ENCODE measurements around the gene PRKAG1. TPM values are rescaled to one million over a fixed set of nuclear protein-coding genes. Genes with fewer than 3 reads are reported as not detected.

PRKAG1 gene
- total and polyA plus RNA-seq, 2 donors from 2014 or later, result 57.1 to 58.4 TPM

DNA sequence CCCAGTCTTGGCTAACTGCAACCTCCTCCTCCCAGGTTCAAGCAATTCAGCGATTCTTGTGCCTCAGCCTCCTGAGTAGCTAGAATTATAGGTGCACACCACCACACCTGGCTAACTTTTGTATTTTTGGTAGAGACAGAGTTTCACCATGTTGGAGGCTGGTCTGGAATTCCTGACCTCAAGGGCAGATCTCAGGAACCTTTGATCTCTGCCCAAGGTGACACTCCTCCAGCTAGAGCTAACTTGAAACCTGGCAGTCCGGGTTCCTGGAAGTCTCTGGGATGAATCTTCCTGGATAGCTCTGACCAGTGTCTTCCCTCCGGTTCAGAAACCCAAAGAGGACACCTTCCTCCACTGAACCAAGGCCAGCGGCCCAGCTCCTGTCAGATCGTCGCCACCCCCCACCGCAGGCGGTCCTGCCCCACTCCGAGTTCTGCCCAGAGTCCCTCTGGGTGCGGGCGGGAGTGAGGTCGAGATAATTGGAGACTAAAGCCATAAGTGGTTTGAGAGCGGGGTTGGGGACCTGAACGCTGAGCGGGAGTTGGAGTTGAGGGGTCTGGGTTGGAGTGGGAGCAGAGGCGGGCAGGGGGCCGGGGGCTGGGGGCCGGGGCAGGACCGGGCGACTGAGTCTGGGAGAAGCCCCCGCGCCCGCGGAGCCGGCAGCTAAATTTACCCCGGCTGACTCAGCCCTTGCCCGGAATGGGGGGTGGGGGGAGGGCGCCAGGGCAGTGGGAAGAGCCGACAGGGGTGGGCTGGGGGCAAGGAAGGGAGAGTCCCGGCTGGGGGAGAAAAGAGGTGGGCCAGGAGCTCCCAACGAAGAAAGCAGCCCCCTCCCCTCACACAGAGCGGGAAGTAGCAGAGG, 24.1 kb downstream of the PRKAG1 start:
- no peaks in the 10 kb centered on the region for H3K36me3 ChIP-seq (ENCODE audit: control insufficient read depth in 2 of 3, insufficient read depth in 3 of 3, low read length in 3 of 3)
- no peak overlapping the region for H3K27ac ChIP-seq (ENCODE audit: low read depth in 2 of 2, low read length in 2 of 2)
- TF ChIP-seq, protein P1, sequence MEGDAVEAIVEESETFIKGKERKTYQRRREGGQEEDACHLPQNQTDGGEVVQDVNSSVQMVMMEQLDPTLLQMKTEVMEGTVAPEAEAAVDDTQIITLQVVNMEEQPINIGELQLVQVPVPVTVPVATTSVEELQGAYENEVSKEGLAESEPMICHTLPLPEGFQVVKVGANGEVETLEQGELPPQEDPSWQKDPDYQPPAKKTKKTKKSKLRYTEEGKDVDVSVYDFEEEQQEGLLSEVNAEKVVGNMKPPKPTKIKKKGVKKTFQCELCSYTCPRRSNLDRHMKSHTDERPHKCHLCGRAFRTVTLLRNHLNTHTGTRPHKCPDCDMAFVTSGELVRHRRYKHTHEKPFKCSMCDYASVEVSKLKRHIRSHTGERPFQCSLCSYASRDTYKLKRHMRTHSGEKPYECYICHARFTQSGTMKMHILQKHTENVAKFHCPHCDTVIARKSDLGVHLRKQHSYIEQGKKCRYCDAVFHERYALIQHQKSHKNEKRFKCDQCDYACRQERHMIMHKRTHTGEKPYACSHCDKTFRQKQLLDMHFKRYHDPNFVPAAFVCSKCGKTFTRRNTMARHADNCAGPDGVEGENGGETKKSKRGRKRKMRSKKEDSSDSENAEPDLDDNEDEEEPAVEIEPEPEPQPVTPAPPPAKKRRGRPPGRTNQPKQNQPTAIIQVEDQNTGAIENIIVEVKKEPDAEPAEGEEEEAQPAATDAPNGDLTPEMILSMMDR (IDR thresholded peaks at IDR 0.05; ENCODE audit: borderline replicate concordance, extremely low read depth, insufficient read depth), result no peak
- intact Hi-C loops (cut with DNase I), result no loop called here
- no peak for FAIRE-seq
- H3K27me3 ChIP-seq (ENCODE audit: control insufficient read depth, insufficient read depth, low read length), result peaks cover 16% of the 10 kb centered on the region
- DNase-seq, result no peak
- no peaks in the 10 kb centered on the region for H3K9me3 ChIP-seq (ENCODE audit: control insufficient read depth in 2 of 3, insufficient read depth in 1 of 3, low read length in 3 of 3)
- peaks cover 0 to 10% (median 1%) of the 10 kb centered on the region in 3 donors for H3K4me1 ChIP-seq (ENCODE audit: control insufficient read depth in 2 of 3, insufficient read depth in 2 of 3, low read depth in 1 of 3, low read length in 3 of 3)
- H3K9ac ChIP-seq (ENCODE audit: low read length in 3 of 3), result no peak overlapping the region
- no peak overlapping the region for H3K4me3 ChIP-seq (ENCODE audit: low read length in 3 of 3)

DNA sequence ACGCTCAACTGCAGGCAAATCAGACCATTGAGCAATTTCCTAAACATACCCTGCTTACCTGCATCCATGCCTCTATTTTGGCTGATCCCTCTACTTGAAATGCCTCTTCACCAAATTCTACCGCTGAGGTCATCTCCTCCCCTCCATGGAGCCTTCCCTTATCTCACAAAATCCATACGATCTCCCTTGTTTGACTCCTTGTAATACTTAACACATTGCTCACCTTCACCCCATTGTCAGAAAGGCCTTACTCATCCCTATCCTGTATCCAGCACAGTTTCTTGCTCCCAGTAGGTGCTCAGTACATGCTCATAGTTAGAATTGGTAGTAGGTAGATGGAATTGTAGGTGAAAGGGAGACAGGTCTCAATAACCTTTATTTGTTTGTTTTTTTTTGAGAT, 24.8 kb downstream of the PRKAG1 start:
- no peaks in the 10 kb centered on the region for H3K9me3 ChIP-seq (ENCODE audit: control insufficient read depth in 2 of 3, insufficient read depth in 1 of 3, low read length in 3 of 3)
- H3K4me3 ChIP-seq (ENCODE audit: low read length in 3 of 3), result no peak overlapping the region
- no peak overlapping the region for H3K27ac ChIP-seq (ENCODE audit: low read depth in 2 of 2, low read length in 2 of 2)
- peaks cover 20% of the 10 kb centered on the region for H3K27me3 ChIP-seq (ENCODE audit: control insufficient read depth, insufficient read depth, low read length)
- no peak overlapping the region for H3K9ac ChIP-seq (ENCODE audit: low read length in 3 of 3)
- DNase-seq, result no peak
- TF ChIP-seq, protein P1 (IDR thresholded peaks at IDR 0.05; ENCODE audit: borderline replicate concordance, extremely low read depth, insufficient read depth), result no peak
- intact Hi-C loops (cut with DNase I), result no loop called here
- H3K36me3 ChIP-seq (ENCODE audit: control insufficient read depth in 2 of 3, insufficient read depth in 3 of 3, low read length in 3 of 3), result no peaks in the 10 kb centered on the region
- no peak for FAIRE-seq
- peaks cover 0 to 6% (median 0%) of the 10 kb centered on the region in 3 donors for H3K4me1 ChIP-seq (ENCODE audit: control insufficient read depth in 2 of 3, insufficient read depth in 2 of 3, low read depth in 1 of 3, low read length in 3 of 3)

DNA sequence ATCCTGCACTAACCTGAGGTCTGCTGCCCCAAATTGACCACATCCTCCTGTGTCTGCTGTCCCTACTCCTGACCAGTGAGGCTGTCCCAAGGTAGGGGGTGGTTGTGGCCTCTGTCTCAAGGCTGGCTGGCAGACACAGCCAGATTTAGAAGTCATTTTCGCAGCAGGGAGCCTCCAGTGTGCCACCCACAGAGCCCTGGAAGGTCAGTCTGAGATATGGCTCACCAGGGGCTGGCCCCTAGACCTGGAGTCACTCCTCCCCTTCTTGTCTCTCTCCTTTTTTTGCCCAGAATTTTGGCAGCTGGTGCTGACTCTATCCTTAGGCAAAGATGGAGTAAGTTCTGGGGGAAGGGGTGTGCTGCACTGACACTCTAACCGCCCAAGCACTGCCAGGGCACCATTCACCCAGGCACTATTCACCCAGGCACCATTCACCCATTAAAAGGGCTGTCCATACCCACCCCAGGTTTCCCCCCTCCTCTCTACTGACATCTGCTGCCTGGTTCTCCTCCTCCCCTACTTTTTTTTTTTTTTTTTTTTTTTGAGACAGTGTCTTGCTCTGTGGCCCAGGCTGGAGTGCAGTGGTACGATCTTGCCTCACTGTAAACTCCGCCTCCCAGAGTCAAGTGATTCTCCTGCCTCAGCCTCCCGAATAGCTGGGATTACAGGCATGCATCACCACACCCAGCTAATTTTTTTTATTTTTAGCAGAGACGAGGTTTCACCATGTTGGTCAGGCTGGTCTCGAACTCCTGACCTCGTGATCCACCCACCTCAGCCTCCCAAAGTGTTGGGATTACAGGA, 27.1 kb downstream of the PRKAG1 start:
- DNase-seq (no peak), FAIRE-seq (no peak)
- TF ChIP-seq, protein P1 (IDR thresholded peaks at IDR 0.05; ENCODE audit: borderline replicate concordance, extremely low read depth, insufficient read depth), result no peak
- Histone ChIP-seq H3K36me3 (ENCODE audit: control insufficient read depth in 2 of 3, insufficient read depth in 3 of 3, low read length in 3 of 3) (no peaks in the 10 kb centered on the region), H3K4me1 (ENCODE audit: control insufficient read depth in 2 of 3, insufficient read depth in 2 of 3, low read depth in 1 of 3, low read length in 3 of 3) (no peaks in the 10 kb centered on the region), H3K4me3 (ENCODE audit: low read length in 3 of 3) (no peak overlapping the region), H3K9me3 (ENCODE audit: control insufficient read depth in 2 of 3, insufficient read depth in 1 of 3, low read length in 3 of 3) (no peaks in the 10 kb centered on the region), H3K9ac (ENCODE audit: low read length in 3 of 3) (no peak overlapping the region), H3K27ac (ENCODE audit: low read depth in 2 of 2, low read length in 2 of 2) (no peak overlapping the region), H3K27me3 (ENCODE audit: control insufficient read depth, insufficient read depth, low read length) (peaks cover 28% of the 10 kb centered on the region)
- intact Hi-C loops (cut with DNase I), result no loop called here
